ENCODE measurements around the gene NMRK1. TPM values are rescaled to one million over a fixed set of nuclear protein-coding genes. Genes with fewer than 3 reads are reported as not detected.

Gene NMRK1
- total and polyA plus RNA-seq, 8 donors: 1.2 to 73.3 (median 19.3) TPM

- no peak overlapping the region for H3K4me3 ChIP-seq
- no peaks in the 10 kb centered on the region for H3K4me1 ChIP-seq
- 61 to 75% (median 67%) methylated on average over 3 of the region's 3 CpGs for WGBS, 5 donors
- TF ChIP-seq EP300 (IDR thresholded peaks at IDR 0.05) (no peak), CTCF (IDR thresholded peaks at IDR 0.05) (no peak), POLR2A (IDR thresholded peaks at IDR 0.05) (no peak), POLR2AphosphoS5 (IDR thresholded peaks at IDR 0.05) (no peak)
- no peaks in the 10 kb centered on the region for H3K27me3 ChIP-seq
- H3K9me3 ChIP-seq: no peaks in the 10 kb centered on the region
- intact Hi-C loops (cut with DNase I; ENCODE audit: low total_unique reads): no loop called here
- H3K36me3 ChIP-seq: no peaks in the 10 kb centered on the region
- H3K27ac ChIP-seq: no peak overlapping the region
- no peak for DNase-seq
Measured at GRCh38 chr9:75036793-75037192, 51.2 kb downstream of the NMRK1 start.

- DNase-seq: peak in 1 of 2 donors; percentile 23
- Histone ChIP-seq H3K4me3 (no peak overlapping the region), H3K27me3 (no peaks in the 10 kb centered on the region), H3K36me3 (no peaks in the 10 kb centered on the region), H3K4me1 (peaks cover 0 to 2% (median under 1%) of the 10 kb centered on the region in 4 donors), H3K27ac (no peak overlapping the region), H3K9me3 (no peaks in the 10 kb centered on the region)
- intact Hi-C loops (cut with DNase I; ENCODE audit: low total_unique reads): no loop called here
- TF ChIP-seq POLR2A (IDR thresholded peaks at IDR 0.05) (no peak), EP300 (IDR thresholded peaks at IDR 0.05) (no peak), POLR2AphosphoS5 (IDR thresholded peaks at IDR 0.05) (no peak), CTCF (IDR thresholded peaks at IDR 0.05) (no peak)
- 40 to 51% (median 44%) methylated on average over 2 of the region's 2 CpGs for WGBS, 5 donors
Measured at GRCh38 chr9:75033791-75034473, 54.0 kb downstream of the NMRK1 start.

GRCh38 chr9:75027187-75028107, 60.5 kb downstream of the NMRK1 start:
- TF ChIP-seq POLR2AphosphoS5 (IDR thresholded peaks at IDR 0.05) (no peak), EP300 (IDR thresholded peaks at IDR 0.05) (no peak), POLR2A (IDR thresholded peaks at IDR 0.05) (no peak), CTCF (IDR thresholded peaks at IDR 0.05) (no peak)
- 0 to 1% (median 0%) methylated on average over 25 to 59 of the region's 59 CpGs for WGBS, 5 donors
- Histone ChIP-seq H3K27ac (peak overlapping the region; percentile 96 to 100 (median 98)), H3K27me3 (no peaks in the 10 kb centered on the region), H3K4me1 (peaks cover 18 to 41% (median 32%) of the 10 kb centered on the region in 4 donors), H3K4me3 (peak overlapping the region; percentile 78 to 87 (median 81)), H3K36me3 (no peaks in the 10 kb centered on the region), H3K9me3 (no peaks in the 10 kb centered on the region)
- DNase-seq: peak; percentile 68 to 86
- intact Hi-C loops (cut with DNase I; ENCODE audit: low total_unique reads): no loop called here

GRCh38 chr9:75023846-75024245, 64.1 kb downstream of the NMRK1 start:
- no peak for TF ChIP-seq CTCF (IDR thresholded peaks at IDR 0.05)
- TF ChIP-seq EP300 (IDR thresholded peaks at IDR 0.05): no peak
- TF ChIP-seq POLR2A (IDR thresholded peaks at IDR 0.05): no peak
- TF ChIP-seq POLR2AphosphoS5 (IDR thresholded peaks at IDR 0.05): no peak
- Histone ChIP-seq H3K27me3 (no peaks in the 10 kb centered on the region), H3K9me3 (no peaks in the 10 kb centered on the region), H3K36me3 (no peaks in the 10 kb centered on the region), H3K27ac (no peak overlapping the region), H3K4me1 (peaks cover 18 to 39% (median 30%) of the 10 kb centered on the region in 4 donors), H3K4me3 (no peak overlapping the region)
- intact Hi-C loops (cut with DNase I; ENCODE audit: low total_unique reads): no loop called here
- DNase-seq: no peak

Measured in stomach (tissue), 9 donors.